Mucosa of rectum (tissue), 2 donors: Measurements from ENCODE around the gene ARCN1.
A peak's percentile ranks its signal among the peaks of the same experiment; 100 is the strongest.

ENCODE experiments used
- H3K27ac ChIP-seq, 2 donors: one replicate each; pipeline ENCODE4 v1.7.0; 2013; ENCODE audit warnings: inconsistent platforms in 2 of 2, low read depth in 2 of 2, low read length in 2 of 2
- H3K27me3 ChIP-seq, 2 donors: one replicate each; pipeline ENCODE4 v1.7.0; 2013; ENCODE audit warnings: low read length in 2 of 2; ENCODE audit not compliant: control insufficient read depth in 2 of 2, insufficient read depth in 2 of 2
- H3K36me3 ChIP-seq, 2 donors: one replicate each; pipeline ENCODE4 v1.7.0; 2013; ENCODE audit warnings: low read length in 2 of 2; ENCODE audit not compliant: control insufficient read depth in 2 of 2, insufficient read depth in 2 of 2
- H3K4me1 ChIP-seq, 2 donors: one replicate each; pipeline ENCODE4 v1.7.0; 2013; ENCODE audit warnings: low read length in 2 of 2, mild to moderate bottlenecking in 1 of 2; ENCODE audit not compliant: control insufficient read depth in 2 of 2, insufficient read depth in 2 of 2
- H3K4me3 ChIP-seq, 2 donors: one replicate each; pipeline ENCODE4 v1.7.0; 2013; ENCODE audit warnings: low read length in 2 of 2
- H3K9ac ChIP-seq, 2 donors: one replicate each; pipeline ENCODE4 v1.7.0; 2013; ENCODE audit warnings: low read length in 2 of 2, low read depth in 1 of 2, mild to moderate bottlenecking in 1 of 2
- H3K9me3 ChIP-seq, 2 donors: one replicate each; pipeline ENCODE4 v1.7.0; 2013; ENCODE audit warnings: low read length in 2 of 2; ENCODE audit not compliant: control insufficient read depth in 2 of 2
- donor health status: healthy.
- donor health status: Normal muscosa, but diverticular disease.

The ARCN1 gene

DNA sequence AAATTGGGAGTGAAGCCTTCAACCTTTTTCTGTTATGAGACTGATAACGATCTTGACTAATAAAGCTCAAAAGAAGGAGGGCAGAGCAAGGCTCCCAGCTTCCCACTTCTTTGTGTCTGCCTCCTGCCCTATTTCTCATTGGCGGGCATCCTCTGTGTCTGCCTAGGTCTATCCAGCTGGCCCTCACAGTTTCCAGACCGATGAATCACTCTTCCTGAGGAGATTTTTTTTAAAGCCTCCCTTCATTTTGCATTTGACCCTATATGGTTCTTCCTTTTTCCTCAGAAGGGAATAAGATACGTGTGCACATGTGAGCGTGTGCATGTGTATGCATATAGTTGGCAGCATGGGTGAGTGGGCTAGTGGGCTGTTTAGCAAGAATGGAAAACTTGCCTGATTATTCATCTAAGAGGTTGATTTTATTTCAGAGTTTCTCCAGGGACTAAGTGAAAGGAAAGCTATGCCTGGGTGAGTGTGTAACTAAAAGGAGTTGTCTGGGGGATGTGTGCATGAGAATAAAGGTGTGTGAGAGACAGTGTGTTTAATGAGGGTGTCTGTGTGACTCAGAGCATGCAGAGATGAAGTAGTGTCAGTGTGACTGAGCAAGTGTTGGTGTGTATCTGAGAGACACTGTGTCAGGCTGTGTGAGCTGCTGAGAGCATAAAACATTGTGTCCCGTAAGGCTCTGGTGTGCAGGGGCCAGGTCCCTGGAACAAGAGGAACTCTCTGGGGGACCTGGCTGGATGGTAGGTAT lies 47.4 kb downstream of the ARCN1 start:
- Histone ChIP-seq H3K4me1 (peaks cover 14 to 17% of the 10 kb centered on the region in 2 donors), H3K27ac (peak overlapping the region; percentile 72), H3K9me3 (no peaks in the 10 kb centered on the region), H3K9ac (no peak overlapping the region), H3K4me3 (no peak overlapping the region), H3K27me3 (peaks cover 0 to 2% of the 10 kb centered on the region in 2 donors), H3K36me3 (peaks cover 3 to 4% of the 10 kb centered on the region in 2 donors)

DNA sequence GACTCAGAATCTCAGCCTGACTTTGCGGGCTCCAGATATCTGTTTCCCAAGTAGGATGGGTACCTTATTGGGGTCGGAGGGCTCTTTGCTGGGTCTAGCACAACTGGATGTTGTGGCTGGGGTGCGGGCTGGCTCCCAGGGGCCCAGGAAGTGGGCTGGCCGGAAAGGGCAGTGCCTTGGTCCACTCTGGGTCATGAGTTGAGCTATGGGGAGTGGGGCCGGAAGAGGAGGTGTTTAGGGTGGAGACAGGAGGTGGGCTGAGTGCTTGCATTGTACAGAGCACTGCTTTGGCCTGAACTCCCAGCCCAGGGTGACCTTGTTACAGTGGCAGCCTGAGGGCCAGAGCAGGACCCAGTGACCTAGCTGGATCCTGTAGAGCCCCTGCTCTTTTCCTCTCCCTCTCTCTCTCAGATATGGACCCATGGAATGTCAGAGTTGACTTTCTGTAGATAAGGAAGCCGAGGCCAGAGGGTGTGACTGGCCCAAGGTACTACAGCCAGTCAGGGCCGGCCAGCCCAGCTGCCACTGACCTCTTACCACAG lies 48.4 kb downstream of the ARCN1 start:
- Histone ChIP-seq H3K27me3 (peaks cover 0 to 2% of the 10 kb centered on the region in 2 donors), H3K9ac (peak overlapping the region in 1 of 2 donors; percentile 41), H3K4me3 (peak overlapping the region; percentile 15 to 42), H3K4me1 (peaks cover 19 to 20% of the 10 kb centered on the region in 2 donors), H3K9me3 (no peaks in the 10 kb centered on the region), H3K27ac (peak overlapping the region; percentile 31 to 71), H3K36me3 (peaks cover 6 to 9% of the 10 kb centered on the region in 2 donors)

DNA sequence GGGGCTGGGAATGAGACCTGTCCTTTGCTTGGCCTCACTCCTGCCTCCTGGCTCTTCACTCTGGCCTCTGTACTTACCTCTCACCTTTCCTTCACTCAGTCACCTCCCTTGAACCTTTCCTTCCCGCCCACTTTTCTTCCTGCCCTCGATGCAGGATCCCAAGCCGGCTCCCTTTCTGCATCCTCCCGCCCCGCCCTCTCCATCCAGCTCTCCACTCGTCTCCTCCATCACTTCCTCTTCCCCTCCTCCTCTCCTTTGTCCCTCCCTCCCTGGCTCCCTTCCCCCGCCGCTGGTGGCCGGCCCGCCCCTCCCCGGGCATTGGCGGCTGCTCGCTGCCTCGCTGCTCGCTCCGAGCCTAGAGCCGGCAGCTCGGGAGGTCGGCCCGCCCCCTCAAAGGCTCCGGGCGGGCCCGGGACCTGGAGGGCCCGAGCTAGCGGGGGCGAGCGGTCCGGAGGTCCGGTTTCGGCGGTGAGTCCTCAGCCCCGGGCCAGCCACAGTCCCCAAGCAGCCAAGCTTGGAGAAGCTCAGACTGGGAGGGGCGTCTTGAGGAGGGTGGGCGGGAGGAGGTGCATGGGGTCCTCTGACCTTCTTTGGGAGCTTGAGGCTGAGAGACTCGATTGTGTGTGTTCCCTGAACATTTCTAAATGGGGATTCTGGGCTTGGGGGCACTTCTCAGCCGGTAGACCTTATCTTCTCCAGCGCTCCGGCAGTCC lies 49.0 kb downstream of the ARCN1 start:
- peak overlapping the region; percentile 27 to 41 for H3K9ac ChIP-seq
- H3K4me1 ChIP-seq: peaks cover 20% of the 10 kb centered on the region in 2 donors
- H3K9me3 ChIP-seq: no peaks in the 10 kb centered on the region
- peaks cover 0 to 2% of the 10 kb centered on the region in 2 donors for H3K27me3 ChIP-seq
- peak overlapping the region; percentile 15 to 55 for H3K4me3 ChIP-seq
- H3K27ac ChIP-seq: peak overlapping the region; percentile 31 to 71
- H3K36me3 ChIP-seq: peaks cover 9% of the 10 kb centered on the region in 2 donors

DNA sequence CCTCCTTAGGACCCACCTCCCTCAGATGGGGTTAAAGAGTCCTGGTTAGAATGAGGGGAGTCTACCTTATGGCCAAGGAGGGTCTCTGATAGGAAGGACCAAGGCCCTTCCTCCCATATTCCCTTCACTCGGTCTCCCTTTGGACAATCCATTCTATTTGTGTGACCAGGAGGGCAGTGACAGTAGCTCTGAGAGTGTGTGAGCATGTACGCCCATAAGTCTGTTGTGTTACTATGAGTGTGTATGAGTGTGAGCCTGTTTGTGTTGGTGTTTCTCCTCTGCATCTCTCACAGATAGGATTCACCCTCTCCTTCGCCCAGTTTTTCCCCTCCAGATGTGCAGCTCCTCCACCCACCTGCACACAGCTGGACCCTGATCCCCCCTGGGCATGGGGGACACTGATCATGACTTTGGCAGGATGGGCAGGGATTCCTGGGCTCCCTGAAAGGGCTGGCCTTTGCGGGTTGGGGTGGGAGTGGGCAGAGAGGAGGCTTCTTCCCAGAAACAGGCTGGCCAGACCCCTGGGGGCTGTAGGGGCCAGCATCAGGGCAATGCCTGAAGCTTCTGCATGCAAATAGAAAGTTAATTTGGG lies 49.7 kb downstream of the ARCN1 start:
- peaks cover 0 to 2% of the 10 kb centered on the region in 2 donors for H3K27me3 ChIP-seq
- peak overlapping the region; percentile 15 to 55 for H3K4me3 ChIP-seq
- H3K27ac ChIP-seq: peak overlapping the region; percentile 0 to 40
- H3K4me1 ChIP-seq: peaks cover 20% of the 10 kb centered on the region in 2 donors
- H3K9ac ChIP-seq: peak overlapping the region in 1 of 2 donors; percentile 27
- no peaks in the 10 kb centered on the region for H3K9me3 ChIP-seq
- H3K36me3 ChIP-seq: peaks cover 5 to 9% of the 10 kb centered on the region in 2 donors

DNA sequence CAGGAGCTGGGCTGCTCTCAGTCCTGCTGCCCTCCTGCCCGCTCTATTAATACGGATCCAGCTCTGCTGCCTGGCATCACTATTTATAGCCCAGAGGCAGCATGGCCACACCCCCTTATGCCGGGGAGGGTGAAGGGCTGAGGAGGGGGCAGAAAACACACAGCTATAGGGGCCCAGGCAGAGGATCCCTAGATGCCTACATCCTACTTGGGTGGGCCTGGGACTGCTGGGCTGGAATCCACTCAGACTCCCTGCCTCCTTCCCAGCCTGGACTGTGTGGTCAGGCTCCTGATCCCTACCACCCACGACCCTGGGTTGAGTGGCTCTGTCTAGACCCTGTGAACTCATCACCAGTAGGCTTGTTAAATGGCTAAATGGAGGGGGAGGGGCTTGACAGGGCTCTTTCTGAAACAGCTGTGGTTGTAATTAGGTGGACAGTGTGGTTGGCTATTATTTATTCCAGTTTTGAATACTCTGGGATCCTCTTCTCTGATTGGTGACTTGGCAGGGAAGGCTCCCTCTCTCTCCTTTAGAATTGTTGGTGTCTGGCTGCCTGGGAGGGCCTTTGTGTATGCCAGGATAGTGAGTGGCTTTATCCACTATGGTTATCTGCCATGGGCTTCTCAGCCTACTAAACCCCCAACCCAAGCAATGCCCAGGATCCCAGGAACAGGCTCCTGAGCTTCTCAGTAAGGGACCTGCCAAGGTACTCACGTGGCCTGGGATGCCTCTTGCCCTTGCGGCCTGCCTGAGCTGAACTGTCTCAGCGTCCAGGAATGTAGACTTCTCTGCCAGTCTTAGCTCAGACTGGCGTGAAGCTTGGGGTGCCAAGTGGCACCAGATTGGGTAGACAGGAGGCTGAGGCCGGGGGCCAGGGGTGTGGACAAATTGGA lies 50.4 kb downstream of the ARCN1 start:
- Histone ChIP-seq H3K9me3 (no peaks in the 10 kb centered on the region), H3K4me3 (peak overlapping the region in 1 of 2 donors; percentile 55), H3K9ac (no peak overlapping the region), H3K27ac (peak overlapping the region in 1 of 2 donors; percentile 19), H3K36me3 (peaks cover 7 to 11% of the 10 kb centered on the region in 2 donors), H3K27me3 (peaks cover 0 to 2% of the 10 kb centered on the region in 2 donors), H3K4me1 (peaks cover 17 to 20% of the 10 kb centered on the region in 2 donors)

DNA sequence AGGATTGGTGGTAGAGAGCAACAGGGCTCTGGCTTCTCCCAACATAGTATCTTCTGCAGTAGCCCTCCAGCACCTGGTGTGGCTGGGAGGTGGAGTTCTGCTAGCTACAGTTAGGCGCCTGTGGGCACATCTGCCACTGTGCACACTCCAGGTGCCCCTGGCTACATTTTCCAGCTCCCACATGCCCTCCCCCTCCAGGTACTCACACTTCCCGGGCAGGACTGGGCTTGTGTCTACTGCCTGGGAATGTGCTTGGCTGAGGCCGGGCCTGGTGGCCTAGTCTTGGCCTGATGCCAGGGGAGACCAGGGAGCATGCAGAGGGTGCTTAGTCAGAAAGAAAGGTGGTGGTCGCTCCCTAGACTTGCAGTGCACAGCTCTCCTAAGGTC lies 51.1 kb downstream of the ARCN1 start:
- Histone ChIP-seq H3K27me3 (peaks cover 0 to 2% of the 10 kb centered on the region in 2 donors), H3K36me3 (peaks cover 12 to 13% of the 10 kb centered on the region in 2 donors), H3K27ac (peak overlapping the region in 1 of 2 donors; percentile 19), H3K9me3 (no peaks in the 10 kb centered on the region), H3K4me3 (no peak overlapping the region), H3K4me1 (peaks cover 17 to 20% of the 10 kb centered on the region in 2 donors), H3K9ac (no peak overlapping the region)

DNA sequence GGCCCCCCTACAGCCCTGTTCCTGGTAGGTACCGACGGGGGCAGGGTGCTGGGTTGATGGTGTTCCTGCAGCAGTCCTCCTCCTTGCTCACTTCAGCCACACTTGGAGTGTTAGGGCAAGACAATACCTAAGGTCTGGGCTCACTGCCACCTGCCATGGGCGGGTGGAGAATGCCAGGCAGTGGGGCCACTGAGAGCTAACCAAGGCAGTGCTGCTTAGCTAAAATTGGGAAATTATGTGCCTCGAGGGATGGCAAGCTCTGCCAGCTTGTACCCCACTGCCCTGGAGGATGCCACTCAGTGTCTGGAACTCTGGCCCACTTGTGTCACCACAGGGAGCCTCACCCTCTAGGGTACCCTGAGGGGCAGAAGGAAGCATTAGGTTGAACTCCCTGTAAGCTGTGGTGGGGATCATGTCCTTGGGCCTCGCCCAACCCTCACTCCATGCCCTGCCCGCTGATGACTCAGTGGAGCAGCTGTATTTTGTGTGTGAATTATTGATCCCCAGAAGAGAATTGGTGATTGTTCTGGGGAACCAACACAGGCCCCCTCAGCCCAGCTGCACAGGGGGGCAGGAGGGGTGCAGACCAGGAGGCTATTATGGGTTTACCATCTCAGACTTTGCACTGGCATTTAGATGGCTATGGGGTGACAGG lies 53.0 kb downstream of the ARCN1 start:
- peaks cover 0 to 2% of the 10 kb centered on the region in 2 donors for H3K27me3 ChIP-seq
- H3K9me3 ChIP-seq: no peaks in the 10 kb centered on the region
- peaks cover 20 to 22% of the 10 kb centered on the region in 2 donors for H3K4me1 ChIP-seq
- peaks cover 12 to 13% of the 10 kb centered on the region in 2 donors for H3K36me3 ChIP-seq
- no peak overlapping the region for H3K4me3 ChIP-seq
- peak overlapping the region in 1 of 2 donors; percentile 24 for H3K9ac ChIP-seq
- H3K27ac ChIP-seq: no peak overlapping the region

DNA sequence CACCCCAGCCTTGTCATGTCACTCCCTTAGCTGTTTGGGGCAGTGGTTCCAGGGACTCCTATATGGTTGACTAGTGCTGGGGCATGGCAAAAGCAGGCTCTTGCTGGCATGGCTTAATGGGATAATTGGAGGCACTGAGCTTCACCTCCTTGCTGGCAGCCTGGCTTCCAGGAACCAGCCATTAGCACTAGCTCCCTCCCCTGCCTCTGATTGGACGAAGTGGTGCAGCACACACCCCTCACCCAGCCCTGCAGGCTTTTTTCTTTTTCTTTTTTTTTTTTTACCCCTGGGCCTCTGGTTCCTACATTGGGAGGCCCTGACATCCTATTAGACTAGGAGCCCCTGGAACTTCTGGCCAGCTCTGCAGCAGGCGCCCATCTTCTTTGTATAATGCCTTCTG lies 53.8 kb downstream of the ARCN1 start:
- peaks cover 12 to 13% of the 10 kb centered on the region in 2 donors for H3K36me3 ChIP-seq
- H3K4me1 ChIP-seq: peaks cover 19 to 24% of the 10 kb centered on the region in 2 donors
- no peaks in the 10 kb centered on the region for H3K9me3 ChIP-seq

DNA sequence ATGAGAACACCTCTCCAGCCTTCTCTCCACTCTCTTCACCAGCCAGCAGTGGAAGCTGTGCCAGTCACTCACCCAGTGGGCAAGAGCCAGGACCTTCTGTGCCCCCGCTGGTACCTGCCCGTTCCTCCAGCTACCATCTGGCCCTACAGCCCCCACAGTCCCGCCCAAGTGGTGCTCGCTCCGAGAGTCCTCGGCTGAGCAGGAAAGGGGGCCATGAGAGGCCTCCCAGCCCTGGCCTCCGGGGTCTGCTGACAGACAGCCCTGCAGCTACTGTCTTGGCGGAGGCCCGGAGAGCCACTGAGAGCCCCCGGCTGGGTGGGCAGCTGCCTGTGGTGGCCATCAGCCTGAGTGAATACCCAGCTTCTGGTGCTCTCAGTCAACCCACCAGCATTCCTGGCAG lies 55.4 kb downstream of the ARCN1 start:
- Histone ChIP-seq H3K4me1 (peaks cover 27 to 39% of the 10 kb centered on the region in 2 donors), H3K27me3 (peaks cover 0 to 2% of the 10 kb centered on the region in 2 donors), H3K36me3 (peaks cover 16 to 19% of the 10 kb centered on the region in 2 donors), H3K4me3 (no peak overlapping the region), H3K27ac (no peak overlapping the region), H3K9me3 (no peaks in the 10 kb centered on the region), H3K9ac (no peak overlapping the region)

More for the DNA sequence above, 53.8 kb downstream of the ARCN1 start:
- H3K4me3 ChIP-seq: no peak overlapping the region
- no peak overlapping the region for H3K27ac ChIP-seq
- no peak overlapping the region for H3K9ac ChIP-seq
- peaks cover 0 to 2% of the 10 kb centered on the region in 2 donors for H3K27me3 ChIP-seq
